Duodenal mucosa (tissue), 2 donors: ENCODE data around the gene MACROD2.

Source experiments
- H3K27ac ChIP-seq: one replicate; pipeline ENCODE4 v1.7.0; 2013; ENCODE audit warnings: low read depth, low read length
- H3K27me3 ChIP-seq, 2 donors: one replicate each; pipeline ENCODE4 v1.7.0; 2013; ENCODE audit warnings: low read length in 2 of 2, control low read depth in 1 of 2; ENCODE audit not compliant: insufficient read depth in 2 of 2, control insufficient read depth in 1 of 2
- H3K36me3 ChIP-seq, 2 donors: one replicate each; pipeline ENCODE4 v1.7.0; 2013; ENCODE audit warnings: low read length in 2 of 2, control low read depth in 1 of 2; ENCODE audit not compliant: insufficient read depth in 2 of 2, control insufficient read depth in 1 of 2
- H3K4me1 ChIP-seq, 2 donors: one replicate each; pipeline ENCODE4 v1.7.0; 2013; ENCODE audit warnings: low read length in 2 of 2, control low read depth in 1 of 2; ENCODE audit not compliant: insufficient read depth in 2 of 2, control insufficient read depth in 1 of 2
- H3K4me3 ChIP-seq, 2 donors: one replicate each; pipeline ENCODE4 v1.7.0; 2013; ENCODE audit warnings: low read length in 2 of 2, low read depth in 1 of 2
- H3K9ac ChIP-seq, 2 donors: one replicate each; pipeline ENCODE4 v1.7.0; 2013; ENCODE audit warnings: low read length in 2 of 2, low read depth in 1 of 2
- H3K9me3 ChIP-seq, 2 donors: one replicate each; pipeline ENCODE4 v1.7.0; 2013; ENCODE audit warnings: low read length in 2 of 2, control low read depth in 1 of 2; ENCODE audit not compliant: control insufficient read depth in 1 of 2

The MACROD2 gene

DNA sequence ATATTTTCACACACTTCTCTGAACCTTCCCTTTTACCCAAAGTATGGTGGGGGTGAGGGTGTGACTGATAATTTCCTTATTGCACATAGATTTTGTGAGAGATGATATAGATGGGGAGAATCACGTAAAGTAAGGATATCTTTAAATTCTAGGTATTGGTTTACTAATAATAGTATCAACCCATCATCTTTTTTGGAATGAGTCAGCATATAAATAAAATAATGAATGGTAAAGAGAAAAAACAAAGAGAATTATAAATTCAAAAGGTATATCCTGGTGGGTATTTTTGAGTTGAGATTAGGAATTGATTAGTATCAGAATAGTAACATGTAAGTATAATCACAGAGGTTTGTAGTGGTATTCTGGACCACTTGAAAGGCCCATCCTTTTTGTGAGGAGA, 56.1 kb downstream of the MACROD2 start:
- Histone ChIP-seq H3K36me3 (no peaks in the 10 kb centered on the region), H3K9ac (no peak overlapping the region), H3K4me3 (no peak overlapping the region), H3K27me3 (no peaks in the 10 kb centered on the region), H3K9me3 (no peaks in the 10 kb centered on the region), H3K4me1 (no peaks in the 10 kb centered on the region), H3K27ac (no peak overlapping the region)

DNA sequence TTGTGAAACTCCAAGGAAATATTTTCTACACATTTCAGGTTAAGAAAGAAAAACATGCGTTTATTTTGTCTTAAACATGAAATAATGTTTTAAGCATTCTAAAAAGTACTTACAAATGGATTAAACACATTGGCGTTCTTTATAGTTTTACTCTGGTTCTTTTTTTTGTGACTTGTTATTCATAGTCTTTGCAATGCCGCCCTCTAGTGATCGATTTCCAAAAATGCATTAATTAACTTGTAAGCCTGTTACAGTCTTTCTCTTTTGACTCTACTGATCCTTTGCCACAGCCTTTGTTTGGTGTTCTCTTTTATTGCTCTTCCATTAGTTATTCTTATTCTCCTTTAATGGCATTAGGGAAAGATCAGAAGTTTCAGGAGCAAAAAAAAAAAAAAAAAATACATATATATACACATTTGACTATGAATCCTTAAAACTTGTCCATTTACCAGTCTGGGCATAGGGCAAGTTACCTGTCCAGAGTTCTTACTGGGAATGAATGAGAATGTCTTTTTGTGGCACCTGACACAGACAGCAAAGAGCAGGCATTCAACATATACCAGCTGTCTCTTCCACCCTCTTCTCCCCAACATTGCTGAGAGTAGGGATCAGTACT, 59.9 kb downstream of the MACROD2 start:
- no peak overlapping the region for H3K27ac ChIP-seq
- H3K9ac ChIP-seq = no peak overlapping the region
- no peak overlapping the region for H3K4me3 ChIP-seq
- no peaks in the 10 kb centered on the region for H3K36me3 ChIP-seq
- no peaks in the 10 kb centered on the region for H3K9me3 ChIP-seq
- H3K4me1 ChIP-seq = no peaks in the 10 kb centered on the region
- no peaks in the 10 kb centered on the region for H3K27me3 ChIP-seq

DNA sequence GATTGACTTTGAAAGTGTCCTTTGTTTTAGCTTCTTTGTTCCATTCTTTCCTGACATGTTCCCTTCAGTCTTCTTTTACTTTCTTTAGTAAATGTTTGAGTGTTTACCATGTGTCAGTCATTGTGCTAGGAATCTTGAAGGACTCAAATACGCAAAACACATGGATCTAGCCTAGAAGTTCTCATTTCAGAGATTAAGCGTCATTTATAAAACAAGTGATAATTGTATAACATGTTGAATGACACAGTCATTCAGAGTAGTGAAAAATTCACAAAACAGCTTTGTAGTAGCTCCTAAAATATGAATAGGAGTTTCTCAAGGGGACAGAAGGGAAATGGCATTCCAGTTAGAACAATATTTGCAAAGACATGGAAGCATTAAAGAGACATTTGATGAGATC, 66.9 kb downstream of the MACROD2 start:
- H3K27me3 ChIP-seq = no peaks in the 10 kb centered on the region
- H3K9ac ChIP-seq = no peak overlapping the region
- no peaks in the 10 kb centered on the region for H3K9me3 ChIP-seq
- no peak overlapping the region for H3K27ac ChIP-seq
- no peaks in the 10 kb centered on the region for H3K4me1 ChIP-seq
- H3K36me3 ChIP-seq = no peaks in the 10 kb centered on the region
- H3K4me3 ChIP-seq = no peak overlapping the region

GRCh38 chr20:14062786-14063185, 67.5 kb downstream of the MACROD2 start:
- Histone ChIP-seq H3K9me3 (no peaks in the 10 kb centered on the region), H3K27me3 (no peaks in the 10 kb centered on the region), H3K36me3 (no peaks in the 10 kb centered on the region), H3K4me3 (no peak overlapping the region), H3K27ac (no peak overlapping the region), H3K4me1 (no peaks in the 10 kb centered on the region), H3K9ac (no peak overlapping the region)

DNA sequence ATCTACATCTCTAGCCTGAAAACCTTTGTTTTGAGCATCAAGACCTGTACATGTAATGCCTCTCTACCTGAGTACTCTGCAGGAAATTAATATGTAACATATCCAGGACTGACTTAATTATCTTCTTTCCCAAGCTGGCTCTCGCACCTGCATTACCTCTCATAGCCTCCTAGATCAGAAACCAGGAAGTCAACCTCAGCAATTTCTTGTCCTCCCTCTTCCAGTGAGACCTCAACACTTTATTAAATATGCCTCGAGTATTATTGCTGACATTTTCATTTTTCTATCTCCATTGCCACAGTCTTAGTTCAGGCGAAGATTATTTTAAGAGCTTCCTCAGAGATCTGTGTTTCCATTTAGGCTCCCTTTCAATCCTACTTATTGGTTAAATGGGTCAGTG, 69.0 kb downstream of the MACROD2 start:
- no peak overlapping the region for H3K9ac ChIP-seq
- no peak overlapping the region for H3K4me3 ChIP-seq
- H3K36me3 ChIP-seq = no peaks in the 10 kb centered on the region
- H3K9me3 ChIP-seq = no peaks in the 10 kb centered on the region
- no peaks in the 10 kb centered on the region for H3K4me1 ChIP-seq
- no peak overlapping the region for H3K27ac ChIP-seq
- H3K27me3 ChIP-seq = no peaks in the 10 kb centered on the region

DNA sequence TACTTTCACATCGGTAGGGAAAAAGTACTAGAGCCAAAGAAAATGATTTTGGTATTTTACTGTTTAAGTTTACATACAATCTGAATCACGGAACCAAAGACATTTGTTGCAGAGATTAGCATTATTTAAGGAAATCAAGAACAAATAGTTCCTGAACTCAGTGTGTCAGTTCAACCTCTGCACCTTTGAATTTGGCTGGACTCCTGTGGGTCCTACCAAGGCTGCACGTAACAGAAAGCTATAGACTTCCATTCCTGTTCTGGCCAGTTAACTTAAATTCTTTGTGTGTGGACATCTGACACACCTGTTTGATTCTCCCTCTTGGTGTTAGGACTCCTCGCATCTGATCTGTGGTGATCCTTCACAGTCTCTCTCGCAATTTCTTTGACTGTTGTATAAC, 69.6 kb downstream of the MACROD2 start:
- Histone ChIP-seq H3K36me3 (no peaks in the 10 kb centered on the region), H3K27ac (no peak overlapping the region), H3K9me3 (no peaks in the 10 kb centered on the region), H3K4me1 (no peaks in the 10 kb centered on the region), H3K27me3 (no peaks in the 10 kb centered on the region), H3K9ac (no peak overlapping the region), H3K4me3 (no peak overlapping the region)

- no peak overlapping the region for H3K4me3 ChIP-seq
- H3K36me3 ChIP-seq = no peaks in the 10 kb centered on the region
- H3K9me3 ChIP-seq = no peaks in the 10 kb centered on the region
- H3K4me1 ChIP-seq = no peaks in the 10 kb centered on the region
- H3K27ac ChIP-seq = no peak overlapping the region
- no peak overlapping the region for H3K9ac ChIP-seq
- no peaks in the 10 kb centered on the region for H3K27me3 ChIP-seq
These were observed 70.5 kb downstream of the MACROD2 start for GRCh38 chr20:14065774-14066173.

GRCh38 chr20:14067603-14068002, 72.3 kb downstream of the MACROD2 start:
- Histone ChIP-seq H3K36me3 (no peaks in the 10 kb centered on the region), H3K4me1 (no peaks in the 10 kb centered on the region), H3K9me3 (no peaks in the 10 kb centered on the region), H3K9ac (no peak overlapping the region), H3K4me3 (no peak overlapping the region), H3K27me3 (no peaks in the 10 kb centered on the region), H3K27ac (no peak overlapping the region)

GRCh38 chr20:14069796-14070195, 74.5 kb downstream of the MACROD2 start:
- Histone ChIP-seq H3K36me3 (no peaks in the 10 kb centered on the region), H3K27me3 (no peaks in the 10 kb centered on the region), H3K9ac (no peak overlapping the region), H3K4me1 (no peaks in the 10 kb centered on the region), H3K9me3 (no peaks in the 10 kb centered on the region), H3K4me3 (no peak overlapping the region), H3K27ac (no peak overlapping the region)

DNA sequence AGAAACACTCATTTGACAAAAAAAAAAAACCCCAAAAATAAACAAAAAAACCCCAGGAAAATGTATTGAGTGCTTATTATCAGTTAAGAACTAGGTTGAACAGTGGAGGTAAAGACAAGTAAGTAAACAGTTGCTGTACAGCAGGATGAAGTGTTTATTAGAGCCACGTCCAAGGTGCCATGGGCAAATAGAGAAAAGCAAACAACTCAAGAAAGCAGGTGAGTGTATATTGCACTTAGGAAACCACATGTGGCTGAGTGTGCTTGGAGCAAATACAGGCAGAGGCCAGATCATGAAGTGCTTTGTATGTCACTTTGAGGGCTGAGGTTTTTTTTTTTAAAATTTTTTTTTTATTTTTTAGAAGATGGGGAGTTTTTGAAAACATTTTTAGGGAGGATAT, 98.3 kb downstream of the MACROD2 start:
- Histone ChIP-seq H3K4me3 (no peak overlapping the region), H3K9ac (no peak overlapping the region), H3K4me1 (no peaks in the 10 kb centered on the region), H3K27ac (no peak overlapping the region), H3K27me3 (no peaks in the 10 kb centered on the region), H3K36me3 (no peaks in the 10 kb centered on the region), H3K9me3 (no peaks in the 10 kb centered on the region)

DNA sequence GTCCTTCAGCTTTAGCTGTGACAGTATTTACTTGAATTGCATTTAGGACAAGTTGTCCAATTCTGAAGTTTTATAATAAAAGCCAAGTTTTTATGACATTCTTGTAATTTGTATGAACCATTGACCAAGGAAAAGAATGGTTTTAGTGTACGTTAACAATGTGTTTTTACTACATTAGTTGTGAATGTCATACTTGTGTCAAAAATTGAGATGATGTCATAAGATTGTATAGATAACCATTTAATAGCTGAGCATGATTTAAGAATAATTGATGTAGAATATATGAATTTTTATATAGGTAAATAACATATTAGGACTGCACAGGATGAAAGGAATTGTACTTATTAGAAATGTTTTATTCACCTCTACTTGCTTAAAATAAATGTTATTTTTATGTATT, 102.9 kb downstream of the MACROD2 start:
- H3K27ac ChIP-seq = no peak overlapping the region
- H3K9ac ChIP-seq = no peak overlapping the region
- H3K4me3 ChIP-seq = no peak overlapping the region
- H3K9me3 ChIP-seq = no peaks in the 10 kb centered on the region
- no peaks in the 10 kb centered on the region for H3K27me3 ChIP-seq
- no peaks in the 10 kb centered on the region for H3K36me3 ChIP-seq
- H3K4me1 ChIP-seq = no peaks in the 10 kb centered on the region
